Measurements from ENCODE around the gene TNS3. TPM values are rescaled to one million over a fixed set of nuclear protein-coding genes. Genes with fewer than 3 reads are reported as not detected.

TNS3 gene
- total RNA-seq, 1 donor from 2014 or later = 40.8 TPM

DNA sequence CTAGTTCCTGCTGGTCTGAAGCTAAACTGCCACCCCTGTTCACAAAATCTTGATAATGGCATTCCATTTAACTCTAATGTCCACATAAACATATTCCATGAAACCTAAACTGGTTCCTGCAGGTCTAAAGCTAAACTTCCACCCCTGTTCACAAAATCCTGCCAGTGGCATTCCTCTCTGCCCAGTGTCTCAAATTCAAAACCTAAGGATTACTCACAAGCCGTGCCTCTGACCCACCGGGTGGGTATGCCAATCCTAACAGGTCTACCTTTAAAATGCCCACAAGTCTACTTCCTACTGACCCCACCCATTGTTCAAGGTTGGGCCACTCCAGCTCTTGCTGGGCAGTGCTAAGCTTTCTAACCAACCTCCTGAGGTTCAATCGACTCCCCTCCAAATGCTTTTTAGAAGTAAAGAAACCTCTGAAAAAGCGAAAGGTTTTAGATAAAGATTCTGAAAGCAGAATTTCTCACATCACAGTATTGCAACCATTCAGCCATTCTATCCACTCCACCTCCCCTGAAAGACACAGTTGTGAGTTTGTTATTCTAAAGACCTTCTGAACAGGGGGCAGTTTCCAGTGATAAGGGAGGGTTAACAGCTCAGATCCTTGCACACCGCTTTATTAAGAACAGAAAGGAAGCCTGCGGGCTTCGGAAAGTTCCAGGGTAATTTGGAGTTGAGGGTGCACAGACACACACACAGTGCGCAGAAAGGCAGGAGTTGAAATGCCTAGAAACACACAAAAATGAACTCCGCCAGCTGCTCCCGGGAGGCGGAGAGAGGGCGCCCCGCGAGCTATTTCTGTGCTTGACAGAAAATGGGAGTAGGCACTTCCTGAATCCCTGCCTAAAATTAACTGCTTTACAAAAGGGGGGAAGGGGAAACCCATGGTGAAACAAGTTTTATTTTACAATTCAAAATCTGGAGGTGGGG, 87.7 kb downstream of the TNS3 start:
- H3K4me3 ChIP-seq (ENCODE audit: low read depth, low read length) = no peak overlapping the region

DNA sequence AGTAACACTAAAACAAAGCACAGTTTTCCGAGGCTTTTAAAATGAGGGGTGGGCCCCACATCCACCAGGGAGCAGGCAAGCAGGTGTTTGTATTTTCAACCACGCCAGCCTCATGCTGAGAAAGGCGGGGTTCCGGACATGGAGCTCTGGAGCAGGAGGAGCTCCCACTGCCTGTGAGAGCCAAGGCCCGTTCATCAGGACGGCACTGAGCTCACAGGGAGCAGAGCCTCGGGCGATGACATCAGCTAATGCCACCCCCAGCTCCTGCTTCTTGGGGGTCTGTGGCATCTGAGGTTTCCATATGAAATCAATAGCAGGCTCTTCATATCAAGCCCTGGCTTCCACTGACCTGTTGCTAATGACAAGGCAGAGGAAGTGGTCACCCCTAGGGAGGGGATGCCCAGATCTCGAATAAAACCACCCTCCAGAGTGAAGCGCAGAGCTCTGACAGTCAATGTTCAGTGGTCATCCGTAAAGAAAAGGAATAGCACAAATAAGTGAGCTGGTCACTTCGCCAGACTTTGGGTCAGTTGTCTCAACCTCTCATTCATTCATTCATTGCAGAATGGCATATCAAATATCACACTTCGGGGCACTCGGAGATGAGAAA, 89.1 kb downstream of the TNS3 start:
- H3K4me3 ChIP-seq (ENCODE audit: low read depth, low read length) = no peak overlapping the region
- no peak for DNase-seq (ENCODE audit: low read depth)
- TF ChIP-seq, protein P1, sequence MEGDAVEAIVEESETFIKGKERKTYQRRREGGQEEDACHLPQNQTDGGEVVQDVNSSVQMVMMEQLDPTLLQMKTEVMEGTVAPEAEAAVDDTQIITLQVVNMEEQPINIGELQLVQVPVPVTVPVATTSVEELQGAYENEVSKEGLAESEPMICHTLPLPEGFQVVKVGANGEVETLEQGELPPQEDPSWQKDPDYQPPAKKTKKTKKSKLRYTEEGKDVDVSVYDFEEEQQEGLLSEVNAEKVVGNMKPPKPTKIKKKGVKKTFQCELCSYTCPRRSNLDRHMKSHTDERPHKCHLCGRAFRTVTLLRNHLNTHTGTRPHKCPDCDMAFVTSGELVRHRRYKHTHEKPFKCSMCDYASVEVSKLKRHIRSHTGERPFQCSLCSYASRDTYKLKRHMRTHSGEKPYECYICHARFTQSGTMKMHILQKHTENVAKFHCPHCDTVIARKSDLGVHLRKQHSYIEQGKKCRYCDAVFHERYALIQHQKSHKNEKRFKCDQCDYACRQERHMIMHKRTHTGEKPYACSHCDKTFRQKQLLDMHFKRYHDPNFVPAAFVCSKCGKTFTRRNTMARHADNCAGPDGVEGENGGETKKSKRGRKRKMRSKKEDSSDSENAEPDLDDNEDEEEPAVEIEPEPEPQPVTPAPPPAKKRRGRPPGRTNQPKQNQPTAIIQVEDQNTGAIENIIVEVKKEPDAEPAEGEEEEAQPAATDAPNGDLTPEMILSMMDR (conservative IDR thresholded peaks at IDR 0.05; ENCODE audit: low read depth, low read length) = no peak

More for the DNA sequence above, 87.7 kb downstream of the TNS3 start:
- DNase-seq (ENCODE audit: low read depth) = no peak
- TF ChIP-seq, protein P1 (conservative IDR thresholded peaks at IDR 0.05; ENCODE audit: low read depth, low read length) = no peak

DNA sequence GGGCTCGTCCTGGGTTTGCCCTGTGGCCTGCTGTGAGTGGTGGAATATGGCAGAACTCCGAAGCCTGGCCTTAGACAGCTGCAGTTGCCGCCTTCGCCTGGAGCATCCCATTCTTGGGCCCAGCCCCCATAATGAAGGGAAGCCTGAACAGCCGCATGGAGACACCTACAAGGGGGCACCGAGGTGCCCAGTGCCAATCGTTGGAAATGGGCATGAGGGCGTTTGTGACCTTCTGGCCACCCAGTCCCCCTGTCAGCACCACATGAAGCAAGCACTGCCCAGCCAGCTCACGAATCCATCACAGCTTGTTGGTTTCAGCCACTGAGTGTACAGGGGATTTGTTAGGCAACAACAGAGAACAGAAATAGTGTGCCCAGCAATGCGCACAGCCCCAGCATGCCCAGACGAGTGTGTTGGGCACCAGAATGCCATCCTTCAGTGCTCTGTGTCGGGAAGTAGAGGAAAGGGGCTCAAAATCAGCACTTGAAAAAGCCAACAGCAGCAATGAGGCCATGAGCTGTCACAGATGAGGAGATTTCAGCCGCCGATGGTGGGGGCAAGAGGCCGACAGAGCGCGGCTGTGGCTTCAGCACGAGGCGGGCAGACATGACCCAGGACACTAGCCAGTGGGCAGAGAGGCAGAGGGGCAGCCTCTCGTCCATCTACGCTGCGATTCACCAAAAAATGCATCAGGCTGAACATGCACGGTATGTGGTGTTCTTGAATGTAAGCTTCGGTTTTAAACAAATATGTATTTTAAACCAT, 91.2 kb downstream of the TNS3 start:
- no peak overlapping the region for H3K4me3 ChIP-seq (ENCODE audit: low read depth, low read length)
- TF ChIP-seq, protein P1 (conservative IDR thresholded peaks at IDR 0.05; ENCODE audit: low read depth, low read length) = no peak
- no peak for DNase-seq (ENCODE audit: low read depth)

DNA sequence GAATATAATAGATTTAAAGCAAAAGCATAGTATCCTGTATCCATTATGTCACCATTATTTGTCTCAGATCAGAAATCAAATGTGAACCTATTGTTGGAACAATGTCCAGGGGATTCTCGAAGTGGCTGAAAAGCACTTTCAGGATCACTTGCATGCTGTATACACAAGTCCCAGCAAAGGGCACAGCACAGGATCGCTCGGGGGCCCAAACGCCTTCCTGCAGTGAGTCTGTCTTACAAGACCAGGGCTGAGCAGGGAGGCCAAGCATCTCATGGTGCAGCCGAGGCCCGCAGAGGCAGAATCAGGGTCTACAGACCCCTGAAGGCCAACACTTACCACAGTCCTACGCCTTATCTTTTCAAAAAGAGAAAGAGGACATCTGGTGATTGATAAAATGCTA, 92.3 kb downstream of the TNS3 start:
- no peak overlapping the region for H3K4me3 ChIP-seq (ENCODE audit: low read depth, low read length)
- DNase-seq (ENCODE audit: low read depth) = no peak
- TF ChIP-seq, protein P1 (conservative IDR thresholded peaks at IDR 0.05; ENCODE audit: low read depth, low read length) = no peak

DNA sequence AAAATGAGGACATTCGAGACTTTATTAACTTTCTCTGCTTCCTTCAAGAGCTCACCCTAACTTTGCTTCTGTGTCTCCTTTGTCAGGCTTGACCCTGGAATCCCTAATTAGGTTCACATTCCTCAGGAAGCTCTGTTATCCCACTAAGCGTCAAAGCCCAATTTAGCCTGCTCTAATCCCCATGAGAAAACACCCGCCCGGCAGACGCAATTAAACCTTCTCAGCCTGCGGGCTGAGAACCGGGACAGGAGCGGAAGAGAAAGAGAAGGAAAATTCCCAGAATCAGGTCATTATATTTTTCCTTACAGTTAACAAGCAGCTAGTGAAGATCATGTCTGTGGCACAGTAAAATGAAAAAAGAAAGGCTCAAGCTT, 93.0 kb downstream of the TNS3 start:
- H3K4me3 ChIP-seq (ENCODE audit: low read depth, low read length) = no peak overlapping the region
- TF ChIP-seq, protein P1 (conservative IDR thresholded peaks at IDR 0.05; ENCODE audit: low read depth, low read length) = no peak
- DNase-seq (ENCODE audit: low read depth) = no peak

DNA sequence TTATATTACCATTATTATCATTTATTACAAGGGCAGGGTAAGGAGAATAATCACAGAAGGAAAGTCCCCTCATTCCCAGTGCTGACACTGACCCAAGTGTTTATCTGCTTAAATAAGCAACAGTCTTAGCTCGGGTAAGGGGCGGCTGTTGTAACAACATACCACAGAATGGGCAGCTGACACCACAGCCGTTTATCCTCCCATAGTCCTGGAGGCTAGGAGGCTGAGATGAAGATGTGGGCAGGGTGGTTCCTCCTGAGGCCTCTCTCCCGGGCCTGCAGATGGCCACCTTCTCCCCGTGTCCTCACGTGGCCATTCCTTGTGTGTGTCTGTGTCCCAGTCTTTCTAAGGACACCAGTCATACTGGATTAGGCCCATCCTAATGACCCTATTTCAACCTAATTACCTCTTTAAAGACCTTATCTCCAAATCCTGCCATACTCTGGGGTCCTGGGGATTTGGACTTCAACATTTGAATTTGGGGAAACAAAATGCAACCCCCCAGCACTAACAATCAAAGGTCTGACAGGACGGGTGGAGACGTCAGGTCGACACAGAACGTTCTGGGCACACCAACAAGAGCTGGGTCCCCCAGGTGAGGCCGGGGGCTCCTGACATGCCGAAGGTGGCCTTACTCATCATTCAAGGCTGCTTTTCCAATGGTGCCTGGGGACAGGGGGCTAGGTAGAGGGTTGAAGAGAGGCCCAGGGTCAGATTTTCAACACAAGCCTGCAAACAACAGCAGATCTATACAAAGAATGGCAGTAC, 93.5 kb downstream of the TNS3 start:
- TF ChIP-seq, protein P1 (conservative IDR thresholded peaks at IDR 0.05; ENCODE audit: low read depth, low read length) = no peak
- no peak overlapping the region for H3K4me3 ChIP-seq (ENCODE audit: low read depth, low read length)
- DNase-seq (ENCODE audit: low read depth) = no peak
